Stimulated activated CD4-positive, alpha-beta T cell treated with anti-CD3 and anti-CD28 coated beads, TNF-alpha, amount 100 ng/mL, for 48 hours (primary cell): ENCODE data around the gene ABHD12.

Experiments used
- DNase-seq, 3 donors: peaks; one replicate each; pipeline ENCODE4 v3.0.0-alpha.2; 2020; ENCODE audit warnings: low read depth in 3 of 3

ABHD12 gene

GRCh38 chr20:25257130-25257529 is 133.5 kb downstream of the ABHD12 start:
- DNase-seq = no peak

DNA sequence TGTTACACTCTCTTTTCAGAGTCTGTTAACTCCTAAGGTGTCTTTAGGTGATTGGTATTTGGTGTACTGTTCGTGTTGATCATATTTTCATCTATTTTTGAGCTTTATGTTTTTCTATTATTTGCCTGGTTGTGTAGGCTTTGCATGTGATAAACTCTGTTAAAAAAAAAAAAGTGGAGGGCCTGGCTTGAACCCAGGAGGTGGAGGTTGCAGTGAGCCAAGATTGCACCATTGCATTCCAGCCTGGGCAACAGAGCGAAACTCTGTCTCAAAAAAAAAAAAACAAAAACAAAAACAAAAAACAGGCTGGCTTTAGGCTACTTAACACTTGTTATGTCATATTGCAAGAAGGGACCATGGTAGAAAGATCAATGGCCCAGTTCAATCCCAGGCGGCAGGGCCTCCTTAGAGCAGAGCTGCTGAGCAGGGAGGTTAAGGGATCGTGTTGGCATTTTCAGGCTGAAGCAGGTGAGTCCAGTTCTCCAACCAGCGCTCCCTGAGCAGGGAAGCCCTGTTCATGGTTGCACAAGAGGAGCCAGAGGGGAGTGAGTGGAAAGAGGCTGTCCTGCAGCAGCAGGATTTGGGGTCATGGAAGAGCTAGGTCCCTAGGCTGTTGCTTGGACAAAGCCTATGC is 134.3 kb downstream of the ABHD12 start:
- DNase-seq = no peak

GRCh38 chr20:25254986-25255680 is 135.5 kb downstream of the ABHD12 start:
- no peak for DNase-seq

- DNase-seq = no peak
Measured at GRCh38 chr20:25254571-25254970, 136.1 kb downstream of the ABHD12 start.

DNA sequence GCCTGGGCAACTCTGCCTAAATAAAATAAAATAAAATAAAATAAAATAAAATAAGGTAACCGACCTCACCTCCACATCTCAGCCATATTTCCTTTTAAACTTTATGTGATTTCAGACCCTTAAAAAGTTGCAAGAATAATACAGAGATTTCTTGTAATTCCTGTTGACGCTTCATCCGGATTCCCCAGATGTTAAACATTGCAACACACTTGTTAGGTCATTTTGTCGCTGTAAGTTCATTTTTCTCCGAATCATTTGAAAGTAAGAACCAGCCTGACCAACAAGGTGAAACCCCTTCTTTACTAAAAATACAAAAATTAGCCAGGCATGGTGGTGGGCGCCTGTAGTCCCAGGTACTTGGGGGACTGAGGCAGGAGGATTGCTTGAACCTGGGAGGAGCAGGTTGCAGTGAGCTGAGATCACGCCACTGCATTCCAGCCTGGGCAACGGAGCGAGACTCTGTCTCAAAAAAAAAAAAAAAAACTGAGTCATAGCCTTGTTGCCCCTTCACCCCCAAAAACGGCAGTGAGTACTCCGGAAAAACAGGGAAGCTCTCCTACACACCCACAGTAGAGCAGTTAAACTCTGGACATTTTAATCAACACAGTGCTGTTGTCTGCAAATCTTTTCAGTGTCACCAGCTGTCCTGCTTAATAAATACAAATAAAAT is 136.9 kb downstream of the ABHD12 start:
- no peak for DNase-seq

- no peak for DNase-seq
Measured at GRCh38 chr20:25252686-25253421, 137.8 kb downstream of the ABHD12 start.

- no peak for DNase-seq
Measured at GRCh38 chr20:25252230-25252651, 138.4 kb downstream of the ABHD12 start.

- no peak for DNase-seq
Measured at GRCh38 chr20:25251558-25251957, 139.1 kb downstream of the ABHD12 start.

- DNase-seq = no peak
Measured at GRCh38 chr20:25251019-25251418, 139.6 kb downstream of the ABHD12 start.

GRCh38 chr20:25250508-25250907 is 140.1 kb downstream of the ABHD12 start:
- DNase-seq = no peak
